HepG2 (cell line): ENCODE measurements around the gene ZIM2. TPM values are rescaled to one million over a fixed set of nuclear protein-coding genes. Genes with fewer than 3 reads are reported as not detected.

Source experiments
- KLF11 ChIP-seq: IDR thresholded peaks from 2 replicates; pipeline ENCODE4 v1.6.1; 2016; ENCODE audit warnings: missing compliant biosample characterization
- NCOA2 ChIP-seq: sonication (generic); formaldehyde crosslinking; IDR thresholded peaks from 2 replicates; pipeline ENCODE4 v1.8.0; 2022; ENCODE audit warnings: inconsistent platforms
- NR2F6 ChIP-seq, 2 experiments: IDR thresholded peaks; 2 replicates each; pipeline ENCODE4 v1.6.1; 2016; ENCODE audit warnings: antibody characterized with exemption in 1 of 2, mild to moderate bottlenecking in 1 of 2
- RBAK ChIP-seq: sonication (generic); formaldehyde crosslinking; IDR thresholded peaks from 2 replicates; pipeline ENCODE4 v1.5.1; 2020; ENCODE audit warnings: mild to moderate bottlenecking, missing genetic modification reagents
- RFXANK ChIP-seq: IDR thresholded peaks from 2 replicates; pipeline ENCODE4 v1.6.1; 2016
- RXRB ChIP-seq: IDR thresholded peaks from 2 replicates; pipeline ENCODE4 v1.6.1; 2016; ENCODE audit warnings: borderline replicate concordance, missing genetic modification reagents, missing compliant biosample characterization
- SP140L ChIP-seq: sonication (generic); formaldehyde crosslinking; IDR thresholded peaks from 2 replicates; pipeline ENCODE4 v1.4.0; 2020; ENCODE audit warnings: missing genetic modification reagents, borderline replicate concordance
- SYNCRIP ChIP-seq: fragments of 200-400 bp; formaldehyde crosslinking; IDR thresholded peaks from 2 replicates; pipeline ENCODE4 v1.6.1; 2018; ENCODE audit warnings: mild to moderate bottlenecking, low read depth, low read length; ENCODE audit not compliant: insufficient read depth
- TAF15 ChIP-seq: fragments of 200-400 bp; formaldehyde crosslinking; IDR thresholded peaks from one replicate; pipeline ENCODE4 v1.6.1; 2018; ENCODE audit warnings: mild to moderate bottlenecking, low read depth, low read length; ENCODE audit not compliant: poor library complexity, severe bottlenecking
- TCF12 ChIP-seq, 2 experiments: fragments of 450-650 bp in 1 of 2; sonication (generic) in 1 of 2; formaldehyde crosslinking in 1 of 2; IDR thresholded peaks; 2 replicates each; pipeline versions ENCODE4 v1.6.1 to v1.8.0; 2017 to 2022; ENCODE audit warnings: antibody characterized with exemption in 1 of 2, mild to moderate bottlenecking in 1 of 2, missing genetic modification reagents in 1 of 2, moderate library complexity in 1 of 2
- TSC22D2 ChIP-seq: sonication (generic); formaldehyde crosslinking; IDR thresholded peaks from 2 replicates; pipeline ENCODE4 v1.5.1; 2020; ENCODE audit warnings: missing genetic modification reagents, mild to moderate bottlenecking, borderline replicate concordance
- ZFY ChIP-seq: sonication (generic); formaldehyde crosslinking; IDR thresholded peaks from 2 replicates; pipeline ENCODE4 v1.4.0; 2020; ENCODE audit warnings: missing genetic modification reagents
- ZKSCAN5 ChIP-seq: sonication (generic); formaldehyde crosslinking; IDR thresholded peaks from 2 replicates; pipeline ENCODE4 v1.5.1; 2020; ENCODE audit warnings: mild to moderate bottlenecking, missing genetic modification reagents
- ZNF124 ChIP-seq: sonication (generic); formaldehyde crosslinking; IDR thresholded peaks from 2 replicates; pipeline ENCODE4 v1.4.0; 2020; ENCODE audit warnings: missing genetic modification reagents
- ZNF138 ChIP-seq: sonication (generic); formaldehyde crosslinking; IDR thresholded peaks from 2 replicates; pipeline ENCODE4 v1.5.0; 2020; ENCODE audit warnings: mild to moderate bottlenecking, low read depth, missing genetic modification reagents
- ZNF550 ChIP-seq: sonication (generic); formaldehyde crosslinking; IDR thresholded peaks from 2 replicates; pipeline ENCODE4 v1.4.0; 2020; ENCODE audit warnings: mild to moderate bottlenecking, missing genetic modification reagents, borderline replicate concordance
- ZNF562 ChIP-seq: sonication (generic); formaldehyde crosslinking; IDR thresholded peaks from 2 replicates; pipeline ENCODE4 v1.8.0; 2022; ENCODE audit warnings: missing genetic modification reagents, borderline replicate concordance
- ZNF570 ChIP-seq: sonication (generic); formaldehyde crosslinking; IDR thresholded peaks from 2 replicates; pipeline ENCODE4 v1.4.0; 2020; ENCODE audit warnings: mild to moderate bottlenecking, missing genetic modification reagents, borderline replicate concordance
- ZNF572 ChIP-seq: sonication (generic); formaldehyde crosslinking; IDR thresholded peaks from 2 replicates; pipeline ENCODE4 v1.5.1; 2020; ENCODE audit warnings: mild to moderate bottlenecking, missing genetic modification reagents
- polyA plus RNA-seq, 8 experiments: library from polyadenylated mRNA; depleted of rRNA in 3 of 8; stranded (reverse) in 7 of 8; unstranded in 1 of 8; fragments of >200 nt; fragmentation: Illumina TruSeq in 4 of 8; extraction: Trizol in 4 of 8; gene quantifications; 2 replicates each; pipeline versions ENCODE4 v1.2.1 to v1.2.3, GENCODE V29; 2011 to 2016; ENCODE audit warnings: low read depth in 4 of 8, missing spikeins in 1 of 8, mixed read lengths in 1 of 8; ENCODE audit not compliant: insufficient read depth in 1 of 8
- total RNA-seq, 5 experiments: library from RNA; depleted of rRNA; stranded (reverse); fragments of >200 nt; fragmentation: Illumina TruSeq; extraction: Trizol; gene quantifications; 2 replicates each; pipeline ENCODE4 v1.2.3, GENCODE V29; 2016; ENCODE audit warnings: low read depth in 1 of 5
- TF ChIP-seq, protein P1 (sequence below): sonication (generic); formaldehyde crosslinking; IDR thresholded peaks from 2 replicates; pipeline ENCODE4 v1.5.0; 2020; ENCODE audit warnings: mild to moderate bottlenecking, missing genetic modification reagents
- TF ChIP-seq, protein P2 (sequence below): sonication (generic); formaldehyde crosslinking; IDR thresholded peaks from 2 replicates; pipeline ENCODE4 v1.4.0; 2020; ENCODE audit warnings: missing genetic modification reagents; ENCODE audit errors: not compliant biosample characterization
- TF ChIP-seq, protein P3 (sequence below): sonication (generic); formaldehyde crosslinking; IDR thresholded peaks from 2 replicates; pipeline ENCODE4 v1.4.0; 2020; ENCODE audit warnings: missing genetic modification reagents
- TF ChIP-seq, protein P4 (sequence below): sonication (generic); formaldehyde crosslinking; IDR thresholded peaks from 2 replicates; pipeline ENCODE4 v1.5.0; 2020; ENCODE audit warnings: missing genetic modification reagents

The ZIM2 gene
- total and polyA plus RNA-seq, 2 of the 13 experiments (the other 11 are each of a cell fraction or from before 2014, with no cell fraction given) = 7.2 to 10.3 TPM

DNA sequence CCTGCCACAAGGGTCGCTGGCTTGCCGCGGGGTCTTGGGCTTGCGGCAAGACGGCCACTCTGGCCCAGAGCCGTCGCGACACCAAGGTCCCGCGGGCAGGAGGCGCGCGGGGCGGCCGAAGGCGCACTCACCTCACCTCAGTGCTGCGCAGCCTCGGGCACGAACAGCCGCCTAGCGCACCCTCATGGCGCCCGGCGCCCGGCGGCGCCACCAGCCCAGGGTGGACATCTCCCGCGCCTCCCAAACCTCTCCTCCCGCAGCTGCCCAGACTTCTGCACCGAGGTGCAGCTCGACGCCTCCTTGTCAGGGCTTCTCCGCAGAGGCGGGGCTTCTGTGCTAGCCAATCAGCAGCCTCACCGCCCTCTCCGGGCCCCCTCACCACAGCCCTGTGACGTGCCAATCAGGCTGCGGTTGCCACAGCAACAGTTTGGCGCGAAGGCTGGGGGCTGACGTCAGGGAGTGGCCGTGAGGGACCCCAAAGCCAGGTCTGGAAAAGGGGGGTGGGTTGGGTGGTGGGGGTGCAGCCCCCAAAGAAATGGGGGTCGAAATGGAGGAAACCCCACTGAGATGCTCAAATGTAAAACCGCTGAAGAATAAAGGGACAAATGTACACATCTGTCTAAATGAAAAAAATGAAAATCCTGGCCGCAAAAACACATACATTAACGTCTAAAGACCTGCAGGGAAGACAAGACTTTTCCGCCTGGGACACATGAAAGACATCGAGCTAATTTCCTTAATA lies at the start of gene ZIM2, which contains the start of gene PEG3 (continued):
- TF ChIP-seq, protein P1, sequence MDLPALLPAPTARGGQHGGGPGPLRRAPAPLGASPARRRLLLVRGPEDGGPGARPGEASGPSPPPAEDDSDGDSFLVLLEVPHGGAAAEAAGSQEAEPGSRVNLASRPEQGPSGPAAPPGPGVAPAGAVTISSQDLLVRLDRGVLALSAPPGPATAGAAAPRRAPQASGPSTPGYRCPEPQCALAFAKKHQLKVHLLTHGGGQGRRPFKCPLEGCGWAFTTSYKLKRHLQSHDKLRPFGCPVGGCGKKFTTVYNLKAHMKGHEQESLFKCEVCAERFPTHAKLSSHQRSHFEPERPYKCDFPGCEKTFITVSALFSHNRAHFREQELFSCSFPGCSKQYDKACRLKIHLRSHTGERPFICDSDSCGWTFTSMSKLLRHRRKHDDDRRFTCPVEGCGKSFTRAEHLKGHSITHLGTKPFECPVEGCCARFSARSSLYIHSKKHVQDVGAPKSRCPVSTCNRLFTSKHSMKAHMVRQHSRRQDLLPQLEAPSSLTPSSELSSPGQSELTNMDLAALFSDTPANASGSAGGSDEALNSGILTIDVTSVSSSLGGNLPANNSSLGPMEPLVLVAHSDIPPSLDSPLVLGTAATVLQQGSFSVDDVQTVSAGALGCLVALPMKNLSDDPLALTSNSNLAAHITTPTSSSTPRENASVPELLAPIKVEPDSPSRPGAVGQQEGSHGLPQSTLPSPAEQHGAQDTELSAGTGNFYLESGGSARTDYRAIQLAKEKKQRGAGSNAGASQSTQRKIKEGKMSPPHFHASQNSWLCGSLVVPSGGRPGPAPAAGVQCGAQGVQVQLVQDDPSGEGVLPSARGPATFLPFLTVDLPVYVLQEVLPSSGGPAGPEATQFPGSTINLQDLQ (CRISPR knock-in tag) = peak; percentile 78; the same call in 1 of the 2 replicates
- TF ChIP-seq SYNCRIP (no peak), ZKSCAN5 (CRISPR knock-in tag) (no peak), ZNF572 (CRISPR knock-in tag) (no peak), NR2F6 (IDR thresholded peaks at IDR 0.05) (no peak), NR2F6 (CRISPR knock-in tag; IDR thresholded peaks at IDR 0.05) (no peak), RFXANK (CRISPR knock-in tag) (no peak), ZNF562 (no peak), ZFY (CRISPR knock-in tag) (no peak), TCF12 (IDR thresholded peaks at IDR 0.05) (no peak), TCF12 (CRISPR knock-in tag; IDR thresholded peaks at IDR 0.05) (no peak), RBAK (CRISPR knock-in tag) (no peak), ZNF550 (CRISPR knock-in tag) (no peak), TSC22D2 (CRISPR knock-in tag) (peak; percentile 46; the same call in 1 of the 2 replicates), ZNF124 (peak; percentile 48; the same call in 1 of the 2 replicates), ZNF138 (CRISPR knock-in tag) (no peak), NCOA2 (CRISPR knock-in tag) (no peak), KLF11 (CRISPR knock-in tag) (no peak; the same call in 1 of the 2 replicates), RXRB (CRISPR knock-in tag) (no peak), SP140L (CRISPR knock-in tag) (no peak), TAF15 (no peak), ZNF570 (no peak)
- TF ChIP-seq, protein P2, sequence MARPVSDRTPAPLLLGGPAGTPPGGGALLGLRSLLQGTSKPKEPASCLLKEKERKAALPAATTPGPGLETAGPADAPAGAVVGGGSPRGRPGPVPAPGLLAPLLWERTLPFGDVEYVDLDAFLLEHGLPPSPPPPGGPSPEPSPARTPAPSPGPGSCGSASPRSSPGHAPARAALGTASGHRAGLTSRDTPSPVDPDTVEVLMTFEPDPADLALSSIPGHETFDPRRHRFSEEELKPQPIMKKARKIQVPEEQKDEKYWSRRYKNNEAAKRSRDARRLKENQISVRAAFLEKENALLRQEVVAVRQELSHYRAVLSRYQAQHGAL (CRISPR knock-in tag) = no peak
- TF ChIP-seq, protein P3, sequence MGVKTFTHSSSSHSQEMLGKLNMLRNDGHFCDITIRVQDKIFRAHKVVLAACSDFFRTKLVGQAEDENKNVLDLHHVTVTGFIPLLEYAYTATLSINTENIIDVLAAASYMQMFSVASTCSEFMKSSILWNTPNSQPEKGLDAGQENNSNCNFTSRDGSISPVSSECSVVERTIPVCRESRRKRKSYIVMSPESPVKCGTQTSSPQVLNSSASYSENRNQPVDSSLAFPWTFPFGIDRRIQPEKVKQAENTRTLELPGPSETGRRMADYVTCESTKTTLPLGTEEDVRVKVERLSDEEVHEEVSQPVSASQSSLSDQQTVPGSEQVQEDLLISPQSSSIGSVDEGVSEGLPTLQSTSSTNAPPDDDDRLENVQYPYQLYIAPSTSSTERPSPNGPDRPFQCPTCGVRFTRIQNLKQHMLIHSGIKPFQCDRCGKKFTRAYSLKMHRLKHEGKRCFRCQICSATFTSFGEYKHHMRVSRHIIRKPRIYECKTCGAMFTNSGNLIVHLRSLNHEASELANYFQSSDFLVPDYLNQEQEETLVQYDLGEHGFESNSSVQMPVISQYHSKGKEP (CRISPR knock-in tag) = no peak
- TF ChIP-seq, protein P4, sequence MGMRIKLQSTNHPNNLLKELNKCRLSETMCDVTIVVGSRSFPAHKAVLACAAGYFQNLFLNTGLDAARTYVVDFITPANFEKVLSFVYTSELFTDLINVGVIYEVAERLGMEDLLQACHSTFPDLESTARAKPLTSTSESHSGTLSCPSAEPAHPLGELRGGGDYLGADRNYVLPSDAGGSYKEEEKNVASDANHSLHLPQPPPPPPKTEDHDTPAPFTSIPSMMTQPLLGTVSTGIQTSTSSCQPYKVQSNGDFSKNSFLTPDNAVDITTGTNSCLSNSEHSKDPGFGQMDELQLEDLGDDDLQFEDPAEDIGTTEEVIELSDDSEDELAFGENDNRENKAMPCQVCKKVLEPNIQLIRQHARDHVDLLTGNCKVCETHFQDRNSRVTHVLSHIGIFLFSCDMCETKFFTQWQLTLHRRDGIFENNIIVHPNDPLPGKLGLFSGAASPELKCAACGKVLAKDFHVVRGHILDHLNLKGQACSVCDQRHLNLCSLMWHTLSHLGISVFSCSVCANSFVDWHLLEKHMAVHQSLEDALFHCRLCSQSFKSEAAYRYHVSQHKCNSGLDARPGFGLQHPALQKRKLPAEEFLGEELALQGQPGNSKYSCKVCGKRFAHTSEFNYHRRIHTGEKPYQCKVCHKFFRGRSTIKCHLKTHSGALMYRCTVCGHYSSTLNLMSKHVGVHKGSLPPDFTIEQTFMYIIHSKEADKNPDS (CRISPR knock-in tag) = no peak
